GM12878 (cell line): Measurements from ENCODE around the gene RBMS1. TPM values are rescaled to one million over a fixed set of nuclear protein-coding genes. Genes with fewer than 3 reads are reported as not detected.

Source experiments
- ATAC-seq: fragments of 200-7000 bp; cut with Tn5 transposase; 3 replicates; pipeline ENCODE4 v1.9.1; 2020; ENCODE audit warnings: mild to moderate bottlenecking, moderate library complexity
- BruUV-seq: library from RNA; stranded (reverse); fragments of 400-500 nt; replicated peaks from 2 replicates; lab custom pipeline; 2021; lab: Mats Ljungman, UMichigan
- CTCF ChIA-PET: fragments of 300-600 bp; sonication (Branson Sonifier 250); formaldehyde crosslinking; extraction: SDS; loops from one replicate; lab custom pipeline; 2021; ENCODE audit warnings: inconsistent platforms; lab: Yijun Ruan, JAX
- POLR2A ChIA-PET: fragments of 350-600 bp; formaldehyde crosslinking; extraction: SDS; loops from one replicate; lab custom pipeline; 2021; ENCODE audit warnings: inconsistent platforms; lab: Charles Lee
- RAD21 ChIA-PET: fragments of 300-600 bp; sonication (Branson Sonifier 250); formaldehyde crosslinking; loops from one replicate; lab custom pipeline; 2023; ENCODE audit warnings: antibody characterized with exemption; ENCODE audit not compliant: unreplicated experiment; lab: Charles Lee
- SMC1A ChIA-PET: fragments of 300-600 bp; sonication (Branson Sonifier 250); formaldehyde crosslinking; loops from one replicate; lab custom pipeline; 2023; ENCODE audit not compliant: unreplicated experiment, uncharacterized antibody; lab: Charles Lee
- DNase-seq: peaks from one replicate; pipeline ENCODE4 v3.0.0-alpha.2; 2011; ENCODE audit warnings: low read depth, low spot score
- FAIRE-seq: peaks from 3 replicates; lab custom pipeline; 2011; peaks lifted over from hg19 to GRCh38; lab: Jason Lieb, UNC
- H2AFZ ChIP-seq: 2 replicates; pipeline ENCODE4 v1.6.0; 2011; ENCODE audit warnings: low read depth, low read length, control low read depth; ENCODE audit not compliant: control insufficient read depth
- H3K27ac ChIP-seq: 2 replicates; pipeline ENCODE4 v1.5.1; 2011; ENCODE audit warnings: control low read depth; ENCODE audit not compliant: control insufficient read depth, insufficient read depth
- H3K27me3 ChIP-seq, 2 experiments: replicated peaks in 1 of 2; 2 replicates each; pipeline versions ENCODE4 v1.6.0 to v1.6.1; 2011; ENCODE audit warnings: low read length in 1 of 2; ENCODE audit not compliant: control insufficient read depth in 2 of 2, insufficient read depth in 2 of 2
- H3K36me3 ChIP-seq, 2 experiments: 2 replicates each; pipeline ENCODE4 v1.5.1; 2011; ENCODE audit warnings: low read length in 1 of 2; ENCODE audit not compliant: control insufficient read depth in 2 of 2, insufficient read depth in 2 of 2
- H3K4me1 ChIP-seq: 2 replicates; pipeline ENCODE4 v1.6.1; 2011; ENCODE audit warnings: mild to moderate bottlenecking, low read length, moderate library complexity, mixed read lengths; ENCODE audit not compliant: control insufficient read depth, insufficient read depth
- H3K4me2 ChIP-seq: 2 replicates; pipeline ENCODE4 v1.6.0; 2011; ENCODE audit warnings: control low read depth; ENCODE audit not compliant: control insufficient read depth, insufficient read depth
- H3K4me3 ChIP-seq: fragments of 200-600 bp; sonication (generic); 2 replicates; pipeline ENCODE4 v1.5.1; 2016
- H3K79me2 ChIP-seq: 2 replicates; pipeline ENCODE4 v1.6.0; 2011; ENCODE audit warnings: low read length; ENCODE audit not compliant: control insufficient read depth, insufficient read depth
- H3K9ac ChIP-seq: 2 replicates; pipeline ENCODE4 v1.8.0; 2011; ENCODE audit warnings: low read length, control low read depth, mixed read lengths; ENCODE audit not compliant: control insufficient read depth, insufficient read depth
- H3K9me3 ChIP-seq: replicated peaks from 3 replicates; pipeline ENCODE4 v1.5.1; 2011; ENCODE audit warnings: mild to moderate bottlenecking, low read length; ENCODE audit not compliant: control insufficient read depth, insufficient read depth
- H4K20me1 ChIP-seq: 2 replicates; pipeline ENCODE4 v1.6.0; 2011; ENCODE audit not compliant: control insufficient read depth, insufficient read depth
- BMI1 ChIP-seq: fragments of 450-650 bp; IDR thresholded peaks from 2 replicates; pipeline ENCODE4 v1.6.1; 2016; ENCODE audit warnings: mild to moderate bottlenecking, moderate library complexity, borderline replicate concordance
- CBX5 ChIP-seq: sonication (generic); IDR thresholded peaks from 2 replicates; pipeline ENCODE4 v1.6.1; 2016; ENCODE audit warnings: low read depth, moderate library complexity, mild to moderate bottlenecking, inconsistent platforms
- FOXM1 ChIP-seq: IDR thresholded peaks from 2 replicates; pipeline ENCODE4 v1.6.1; 2012; ENCODE audit warnings: low read depth, mild to moderate bottlenecking, inconsistent platforms, low read length, moderate library complexity
- HCFC1 ChIP-seq: fragments of 150-350 bp; IDR thresholded peaks from 2 replicates; pipeline ENCODE4 v1.6.1; 2014; ENCODE audit warnings: low read length
- LARP7 ChIP-seq: fragments of 450-650 bp; IDR thresholded peaks from 2 replicates; pipeline ENCODE4 v1.6.1; 2017; ENCODE audit warnings: mild to moderate bottlenecking
- MEF2B ChIP-seq: fragments of 450-650 bp; IDR thresholded peaks from 2 replicates; pipeline ENCODE4 v1.6.1; 2018; ENCODE audit warnings: mild to moderate bottlenecking, moderate library complexity; ENCODE audit not compliant: partially characterized antibody, poor library complexity, severe bottlenecking
- NR2C2 ChIP-seq: IDR thresholded peaks from 2 replicates; pipeline ENCODE4 v1.6.1; 2011; ENCODE audit warnings: borderline replicate concordance, low read depth; ENCODE audit not compliant: control insufficient read depth, insufficient read length
- RAD21 ChIP-seq: IDR thresholded peaks from 2 replicates; pipeline ENCODE4 v1.6.1; 2011; ENCODE audit warnings: mild to moderate bottlenecking, low read depth, low read length, moderate library complexity; ENCODE audit not compliant: insufficient read depth
- RB1 ChIP-seq: fragments of 450-650 bp; formaldehyde crosslinking; IDR thresholded peaks from 2 replicates; pipeline ENCODE4 v1.6.1; 2017; ENCODE audit warnings: mild to moderate bottlenecking, borderline replicate concordance
- TAF1 ChIP-seq: IDR thresholded peaks from 2 replicates; pipeline ENCODE4 v1.6.1; 2011; ENCODE audit warnings: mild to moderate bottlenecking, low read depth, low read length, borderline replicate concordance
- ZNF274 ChIP-seq: IDR thresholded peaks from one replicate; pipeline ENCODE4 v1.8.0; 2011; ENCODE audit not compliant: insufficient read length, insufficient read depth
- WGBS: methylation state at CpG from one replicate; pipeline ENCODE4 v1.1.6; 2016; ENCODE audit warnings: low lambda C conversion rate; ENCODE audit not compliant: insufficient replicate concordance, insufficient coverage; ENCODE audit errors: missing lambda C conversion rate; 5-methylcytosine and 5-hydroxymethylcytosine counted together
- in situ Hi-C: fragments of 300-500 bp; cut with MboI; formaldehyde crosslinking; loops from 9 replicates; pipeline ENCODE4 v1.14.3; 2018; ENCODE audit warnings: mixed read lengths
- intact Hi-C: fragments of 100-400 bp; cut with micrococcal nuclease; formaldehyde crosslinking; loops from one replicate; pipeline ENCODE4 v1.14.2; 2022; ENCODE audit not compliant: unreplicated experiment
- polyA plus RNA-seq, 11 experiments: library from polyadenylated mRNA; depleted of rRNA in 4 of 11; unstranded in 6 of 11; stranded (reverse) in 5 of 11; fragments of >200 nt; fragmentation: Nextera tagmentation in 4 of 11; fragmentation: Illumina TruSeq in 1 of 11; extraction: Ambion mirVana in 4 of 11; extraction: Trizol in 1 of 11; gene quantifications; 1 replicate in 1 of 11; 2 replicates in 10 of 11; pipeline versions ENCODE4 v1.2.1 to v1.2.3, GENCODE V29; 2011 to 2016; ENCODE audit warnings: inconsistent platforms in 2 of 11, missing spikeins in 2 of 11, low read depth in 1 of 11
- total RNA-seq, 4 experiments: library from RNA; depleted of rRNA in 3 of 4; stranded (reverse); fragments of >200 nt in 3 of 4; fragmentation: Illumina TruSeq in 1 of 4; extraction: Trizol in 1 of 4; gene quantifications; 2 replicates each; pipeline versions ENCODE4 v1.2.1 to v1.2.3, GENCODE V29; 2013 to 2021
- TF ChIP-seq, protein P1 (sequence below): fragments of 450-650 bp; formaldehyde crosslinking; IDR thresholded peaks from 2 replicates; pipeline ENCODE4 v1.4.0; 2020; ENCODE audit warnings: mild to moderate bottlenecking, moderate library complexity
- TF ChIP-seq, protein P2 (sequence below): fragments of 450-650 bp; IDR thresholded peaks from 2 replicates; pipeline ENCODE4 v1.6.1; 2017; ENCODE audit warnings: mild to moderate bottlenecking, low read depth, inconsistent platforms; ENCODE audit not compliant: poor library complexity, severe bottlenecking
- TF ChIP-seq, protein P3 (sequence below): IDR thresholded peaks from 2 replicates; pipeline ENCODE4 v1.6.1; 2012; ENCODE audit warnings: low read length, inconsistent platforms

Gene RBMS1
- total and polyA plus RNA-seq, 10 of the 15 experiments (the other 5 are each of a cell fraction or from before 2014, with no cell fraction given), result 0.04 to 0.31 (median 0.17) TPM; not detected in 1

DNA sequence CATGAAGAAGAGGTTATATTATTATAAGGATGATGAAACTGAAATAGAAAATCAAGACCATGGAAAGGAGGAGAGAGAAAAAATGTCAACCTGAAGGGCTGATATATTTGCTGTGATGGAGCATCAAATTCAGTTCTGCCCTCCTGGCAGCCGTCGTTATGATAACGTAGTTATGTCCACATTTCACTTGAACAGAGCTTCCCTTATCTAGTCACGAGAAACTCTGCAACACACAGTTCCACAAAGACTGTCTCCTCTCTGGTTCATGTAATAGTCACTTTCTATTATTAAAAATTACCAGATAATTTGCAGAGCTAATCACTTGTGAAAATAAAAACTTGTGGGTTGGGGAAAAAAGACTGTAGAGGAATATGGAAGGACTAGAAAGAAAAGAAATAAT is 19.5 kb upstream of the RBMS1 start:
- Histone ChIP-seq H3K9me3 (no peaks in the 10 kb centered on the region), H3K27me3 (no peaks in the 10 kb centered on the region), H3K4me1 (no peaks in the 10 kb centered on the region), H3K36me3 (no peaks in the 10 kb centered on the region), H3K4me3 (no peak overlapping the region), H3K79me2 (no peaks in the 10 kb centered on the region), H4K20me1 (no peaks in the 10 kb centered on the region), H2AFZ (no peak overlapping the region), H3K9ac (no peak overlapping the region), H3K27ac (no peak overlapping the region), H3K4me2 (no peak overlapping the region)
- intact Hi-C loops (no loop called here), in situ Hi-C loops (no loop called here)
- ChIA-PET RAD21 (no interaction called here), SMC1A (interaction anchor here (1.2 kb wide), 1 partner anchor 19 kb away, joined by 3 read pairs; no protein-coding TSS in a partner anchor), POLR2A (no interaction called here), CTCF (no interaction called here)
- 2% methylated on average over 4 of the region's 4 CpGs for WGBS
- no peak for ATAC-seq
- no peak for TF ChIP-seq NR2C2
- TF ChIP-seq TAF1, result no peak
- TF ChIP-seq RAD21, result no peak
- TF ChIP-seq HCFC1, result no peak
- no peak for TF ChIP-seq ZNF274
- TF ChIP-seq, protein P1, sequence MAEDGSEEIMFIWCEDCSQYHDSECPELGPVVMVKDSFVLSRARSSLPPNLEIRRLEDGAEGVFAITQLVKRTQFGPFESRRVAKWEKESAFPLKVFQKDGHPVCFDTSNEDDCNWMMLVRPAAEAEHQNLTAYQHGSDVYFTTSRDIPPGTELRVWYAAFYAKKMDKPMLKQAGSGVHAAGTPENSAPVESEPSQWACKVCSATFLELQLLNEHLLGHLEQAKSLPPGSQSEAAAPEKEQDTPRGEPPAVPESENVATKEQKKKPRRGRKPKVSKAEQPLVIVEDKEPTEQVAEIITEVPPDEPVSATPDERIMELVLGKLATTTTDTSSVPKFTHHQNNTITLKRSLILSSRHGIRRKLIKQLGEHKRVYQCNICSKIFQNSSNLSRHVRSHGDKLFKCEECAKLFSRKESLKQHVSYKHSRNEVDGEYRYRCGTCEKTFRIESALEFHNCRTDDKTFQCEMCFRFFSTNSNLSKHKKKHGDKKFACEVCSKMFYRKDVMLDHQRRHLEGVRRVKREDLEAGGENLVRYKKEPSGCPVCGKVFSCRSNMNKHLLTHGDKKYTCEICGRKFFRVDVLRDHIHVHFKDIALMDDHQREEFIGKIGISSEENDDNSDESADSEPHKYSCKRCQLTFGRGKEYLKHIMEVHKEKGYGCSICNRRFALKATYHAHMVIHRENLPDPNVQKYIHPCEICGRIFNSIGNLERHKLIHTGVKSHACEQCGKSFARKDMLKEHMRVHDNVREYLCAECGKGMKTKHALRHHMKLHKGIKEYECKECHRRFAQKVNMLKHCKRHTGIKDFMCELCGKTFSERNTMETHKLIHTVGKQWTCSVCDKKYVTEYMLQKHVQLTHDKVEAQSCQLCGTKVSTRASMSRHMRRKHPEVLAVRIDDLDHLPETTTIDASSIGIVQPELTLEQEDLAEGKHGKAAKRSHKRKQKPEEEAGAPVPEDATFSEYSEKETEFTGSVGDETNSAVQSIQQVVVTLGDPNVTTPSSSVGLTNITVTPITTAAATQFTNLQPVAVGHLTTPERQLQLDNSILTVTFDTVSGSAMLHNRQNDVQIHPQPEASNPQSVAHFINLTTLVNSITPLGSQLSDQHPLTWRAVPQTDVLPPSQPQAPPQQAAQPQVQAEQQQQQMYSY (CRISPR knock-in tag), result no peak
- no peak for TF ChIP-seq MEF2B
- no peak for TF ChIP-seq RB1
- TF ChIP-seq BMI1, result no peak
- TF ChIP-seq FOXM1, result no peak
- no peak for TF ChIP-seq LARP7
- TF ChIP-seq, protein P2, sequence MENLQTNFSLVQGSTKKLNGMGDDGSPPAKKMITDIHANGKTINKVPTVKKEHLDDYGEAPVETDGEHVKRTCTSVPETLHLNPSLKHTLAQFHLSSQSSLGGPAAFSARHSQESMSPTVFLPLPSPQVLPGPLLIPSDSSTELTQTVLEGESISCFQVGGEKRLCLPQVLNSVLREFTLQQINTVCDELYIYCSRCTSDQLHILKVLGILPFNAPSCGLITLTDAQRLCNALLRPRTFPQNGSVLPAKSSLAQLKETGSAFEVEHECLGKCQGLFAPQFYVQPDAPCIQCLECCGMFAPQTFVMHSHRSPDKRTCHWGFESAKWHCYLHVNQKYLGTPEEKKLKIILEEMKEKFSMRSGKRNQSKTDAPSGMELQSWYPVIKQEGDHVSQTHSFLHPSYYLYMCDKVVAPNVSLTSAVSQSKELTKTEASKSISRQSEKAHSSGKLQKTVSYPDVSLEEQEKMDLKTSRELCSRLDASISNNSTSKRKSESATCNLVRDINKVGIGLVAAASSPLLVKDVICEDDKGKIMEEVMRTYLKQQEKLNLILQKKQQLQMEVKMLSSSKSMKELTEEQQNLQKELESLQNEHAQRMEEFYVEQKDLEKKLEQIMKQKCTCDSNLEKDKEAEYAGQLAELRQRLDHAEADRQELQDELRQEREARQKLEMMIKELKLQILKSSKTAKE, result no peak
- TF ChIP-seq, protein P3, sequence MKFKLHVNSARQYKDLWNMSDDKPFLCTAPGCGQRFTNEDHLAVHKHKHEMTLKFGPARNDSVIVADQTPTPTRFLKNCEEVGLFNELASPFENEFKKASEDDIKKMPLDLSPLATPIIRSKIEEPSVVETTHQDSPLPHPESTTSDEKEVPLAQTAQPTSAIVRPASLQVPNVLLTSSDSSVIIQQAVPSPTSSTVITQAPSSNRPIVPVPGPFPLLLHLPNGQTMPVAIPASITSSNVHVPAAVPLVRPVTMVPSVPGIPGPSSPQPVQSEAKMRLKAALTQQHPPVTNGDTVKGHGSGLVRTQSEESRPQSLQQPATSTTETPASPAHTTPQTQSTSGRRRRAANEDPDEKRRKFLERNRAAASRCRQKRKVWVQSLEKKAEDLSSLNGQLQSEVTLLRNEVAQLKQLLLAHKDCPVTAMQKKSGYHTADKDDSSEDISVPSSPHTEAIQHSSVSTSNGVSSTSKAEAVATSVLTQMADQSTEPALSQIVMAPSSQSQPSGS, result no peak
- no peak for TF ChIP-seq CBX5
- no TSS peak for BruUV-seq
- DNase-seq, result no peak
- FAIRE-seq, result no peak
